Astrocyte of the cerebellum (primary cell): ENCODE results near the gene ATRNL1.

Experiments
- DNase-seq: peaks from one replicate; pipeline ENCODE4 v3.0.0-alpha.2; 2011; ENCODE audit warnings: low read depth
- H3K4me3 ChIP-seq: 2 replicates; pipeline ENCODE4 v1.5.1; 2011; ENCODE audit warnings: mild to moderate bottlenecking, low read depth, low read length, moderate library complexity
- CTCF ChIP-seq: IDR thresholded peaks from 2 replicates; pipeline ENCODE4 v1.5.1; 2012; ENCODE audit warnings: low read length, low read depth, moderate library complexity, mild to moderate bottlenecking; ENCODE audit errors: missing control alignments
- in situ Hi-C: cut with HindIII; loops from 2 replicates; pipeline ENCODE4 v1.10.0; 2017; ENCODE audit warnings: low sequenced_read_pairs

ATRNL1 gene

DNA sequence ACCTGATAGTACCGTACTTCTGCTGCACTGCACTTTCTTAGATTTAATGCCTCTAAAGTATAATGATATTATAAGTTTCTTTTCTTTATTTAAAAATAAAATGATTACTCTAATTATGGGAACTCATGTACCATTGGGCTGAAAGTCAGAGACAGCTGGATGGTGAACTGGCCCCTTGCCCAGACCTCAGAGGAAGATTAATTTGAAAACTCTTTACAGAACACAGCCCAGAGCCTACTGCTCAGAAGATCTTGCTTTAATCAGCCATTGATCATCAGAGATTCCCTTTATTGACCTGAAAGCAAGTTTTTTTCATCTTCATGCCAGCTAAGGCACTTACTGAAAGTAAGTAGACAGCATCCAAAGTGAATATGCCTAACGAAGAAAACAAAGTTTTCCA is 838.1 kb downstream of the ATRNL1 start:
- in situ Hi-C loops, result no loop called here
- H3K4me3 ChIP-seq, result no peak overlapping the region
- no peak for TF ChIP-seq CTCF
- no peak for DNase-seq

GRCh38 chr10:115932099-115932498 is 838.9 kb downstream of the ATRNL1 start:
- in situ Hi-C loops, result no loop called here

GRCh38 chr10:115933098-115933497 is 839.9 kb downstream of the ATRNL1 start:
- TF ChIP-seq CTCF, result no peak
- in situ Hi-C loops, result no loop called here
- DNase-seq, result no peak
- H3K4me3 ChIP-seq, result no peak overlapping the region

More at GRCh38 chr10:115932099-115932498, 838.9 kb downstream of the ATRNL1 start:
- DNase-seq, result no peak
- no peak overlapping the region for H3K4me3 ChIP-seq
- TF ChIP-seq CTCF, result no peak

DNA sequence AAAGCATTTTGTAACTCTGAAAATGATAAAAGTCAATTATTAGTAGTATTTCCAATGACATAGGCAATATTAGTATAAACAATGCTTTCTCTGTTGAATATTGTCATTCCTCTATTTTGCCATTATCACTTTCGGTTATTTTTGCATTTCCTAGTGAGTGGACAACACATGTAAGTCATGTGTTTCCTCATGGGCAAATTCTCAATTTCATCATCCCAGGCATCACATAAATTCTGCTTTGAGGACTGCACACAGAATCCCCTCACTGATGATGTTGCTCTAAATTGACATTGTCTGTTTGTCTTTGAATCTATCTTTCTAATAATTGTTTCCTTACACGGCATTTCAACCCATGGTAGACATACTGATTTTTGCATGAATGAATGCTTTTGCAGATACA is 842.6 kb downstream of the ATRNL1 start:
- no peak for DNase-seq
- no peak for TF ChIP-seq CTCF
- no peak overlapping the region for H3K4me3 ChIP-seq
- in situ Hi-C loops, result no loop called here

GRCh38 chr10:115936926-115937767 is 844.0 kb downstream of the ATRNL1 start:
- H3K4me3 ChIP-seq, result no peak overlapping the region
- in situ Hi-C loops, result no loop called here
- no peak for TF ChIP-seq CTCF
- DNase-seq, result no peak

GRCh38 chr10:115937768-115938056 is 844.5 kb downstream of the ATRNL1 start:
- no peak overlapping the region for H3K4me3 ChIP-seq
- DNase-seq, result no peak
- in situ Hi-C loops, result no loop called here
- no peak for TF ChIP-seq CTCF
